ENCODE measurements around the gene TTC13. TPM values are rescaled to one million over a fixed set of nuclear protein-coding genes. Genes with fewer than 3 reads are reported as not detected.

Gene TTC13
- total RNA-seq, 2 experiments from 2014 or later: 13.6 to 16.2 TPM

DNA sequence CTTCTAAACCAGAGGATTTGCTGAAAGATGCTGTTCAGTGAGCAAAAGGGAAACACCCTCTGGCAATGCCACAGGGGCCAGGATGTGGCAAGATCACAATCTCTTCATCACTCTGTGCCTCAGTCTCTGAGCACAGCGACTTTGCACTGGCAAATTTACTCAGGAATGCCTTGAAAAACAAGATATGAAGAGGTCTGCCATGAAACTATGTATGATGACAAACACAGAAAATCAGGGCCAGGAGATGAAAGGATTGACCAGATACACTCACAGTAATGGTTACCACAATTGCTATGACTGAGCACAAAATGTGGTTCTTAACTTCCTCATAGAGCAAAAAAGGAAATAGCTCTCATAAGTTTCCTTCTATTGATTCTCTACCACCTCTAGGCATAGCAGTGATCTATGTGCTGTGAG lies 5.8 kb downstream of the TTC13 start:
- POLR2A ChIA-PET: interaction anchor here (0.6 kb wide), 1 partner anchor 1781 kb away, joined by 3 read pairs; no protein-coding TSS in a partner anchor

DNA sequence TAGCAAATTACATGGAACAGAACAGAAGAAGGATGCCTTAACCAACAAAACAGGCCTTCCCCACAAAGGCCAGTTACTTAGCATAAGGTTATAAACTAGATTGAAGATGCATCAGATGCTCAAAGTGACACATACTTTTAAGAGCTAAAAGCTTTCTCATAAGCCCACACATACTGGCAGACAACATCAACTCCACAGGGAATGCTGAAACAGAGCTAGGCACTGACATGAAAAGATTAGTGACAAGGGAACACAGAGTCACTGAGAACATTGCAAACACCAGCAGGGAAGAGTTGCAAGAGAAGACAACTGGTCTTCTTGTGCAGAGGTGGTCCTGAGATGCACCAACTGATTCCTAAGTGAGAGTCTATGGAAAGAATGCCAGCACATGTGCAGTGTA lies 6.9 kb downstream of the TTC13 start:
- CTCF ChIA-PET: no interaction called here
- no peak overlapping the region for H3K4me3 Mint-ChIP-seq
- intact Hi-C loops (cut with DNase I, micrococcal nuclease): loop anchor here in 1 of 2 experiments (10.0 kb wide), 1 partner anchor 643 kb away; no protein-coding TSS in a partner anchor
- H3K36me3 Mint-ChIP-seq (ENCODE audit: low read depth): peaks cover 13% of the 10 kb centered on the region
- peak overlapping the region; percentile 10 for H3K27ac Mint-ChIP-seq
- H3K27me3 Mint-ChIP-seq: no peaks in the 10 kb centered on the region
- ATAC-seq: no peak
- peaks cover 61% of the 10 kb centered on the region for H3K4me1 Mint-ChIP-seq
- no peak for DNase-seq
- no peaks in the 10 kb centered on the region for H3K9me3 Mint-ChIP-seq (ENCODE audit: low read depth)
- POLR2A ChIA-PET: no interaction called here

More for the DNA sequence above, 5.8 kb downstream of the TTC13 start:
- H3K9me3 Mint-ChIP-seq (ENCODE audit: low read depth): no peaks in the 10 kb centered on the region
- CTCF ChIA-PET: interaction anchor here (0.6 to 1.6 kb wide), 5 partner anchors 14 to 62 kb away, joined by 3 to 4 read pairs (median 3); no protein-coding TSS in a partner anchor
- peak overlapping the region; percentile 89 for H3K27ac Mint-ChIP-seq
- H3K4me1 Mint-ChIP-seq: peaks cover 68% of the 10 kb centered on the region
- H3K4me3 Mint-ChIP-seq: no peak overlapping the region
- H3K36me3 Mint-ChIP-seq (ENCODE audit: low read depth): peaks cover 18% of the 10 kb centered on the region
- DNase-seq (peak; percentile 80), ATAC-seq (peak; percentile 82)
- intact Hi-C loops (cut with DNase I, micrococcal nuclease): loop anchor here in 1 of 2 experiments (10.0 kb wide), 1 partner anchor 642 kb away; no protein-coding TSS in a partner anchor
- H3K27me3 Mint-ChIP-seq: no peaks in the 10 kb centered on the region

DNA sequence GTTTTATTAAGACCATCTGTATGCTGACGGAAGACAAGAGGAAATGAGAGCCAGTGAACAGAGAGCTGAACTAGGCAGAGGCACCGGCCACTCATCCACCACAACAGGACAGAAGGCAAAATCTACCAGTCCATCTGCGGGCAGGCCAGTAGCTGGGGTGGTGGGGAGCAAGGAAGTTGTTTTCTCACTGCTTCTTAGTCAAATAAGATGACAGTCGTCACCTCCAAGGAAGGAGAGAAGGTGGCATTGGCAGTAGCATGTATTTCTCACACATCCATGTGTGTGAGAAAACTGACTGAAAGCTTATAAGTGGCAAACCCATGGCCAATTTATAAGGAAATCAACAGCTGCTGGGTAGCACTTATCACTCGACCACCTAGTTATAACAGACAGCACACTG lies 8.2 kb downstream of the TTC13 start:
- no peak for ATAC-seq
- Mint-ChIP-seq H3K9me3 (ENCODE audit: low read depth) (no peaks in the 10 kb centered on the region), H3K4me3 (no peak overlapping the region), H3K4me1 (peaks cover 50% of the 10 kb centered on the region), H3K36me3 (ENCODE audit: low read depth) (peaks cover 2% of the 10 kb centered on the region), H3K27ac (peak overlapping the region; percentile 4), H3K27me3 (no peaks in the 10 kb centered on the region)
- ChIA-PET POLR2A (interaction anchor here (0.6 kb wide), 1 partner anchor 218 kb away, joined by 5 read pairs; no protein-coding TSS in a partner anchor), CTCF (interaction anchor here (0.6 to 0.7 kb wide), 2 partner anchors 9 to 10 kb away, joined by 3 to 6 read pairs; partner anchors contain the start of genes ARV1 and TTC13)
- intact Hi-C loops (cut with DNase I, micrococcal nuclease): loop anchor here in 1 of 2 experiments (10.0 kb wide), 1 partner anchor 644 kb away; no protein-coding TSS in a partner anchor
- DNase-seq: no peak

DNA sequence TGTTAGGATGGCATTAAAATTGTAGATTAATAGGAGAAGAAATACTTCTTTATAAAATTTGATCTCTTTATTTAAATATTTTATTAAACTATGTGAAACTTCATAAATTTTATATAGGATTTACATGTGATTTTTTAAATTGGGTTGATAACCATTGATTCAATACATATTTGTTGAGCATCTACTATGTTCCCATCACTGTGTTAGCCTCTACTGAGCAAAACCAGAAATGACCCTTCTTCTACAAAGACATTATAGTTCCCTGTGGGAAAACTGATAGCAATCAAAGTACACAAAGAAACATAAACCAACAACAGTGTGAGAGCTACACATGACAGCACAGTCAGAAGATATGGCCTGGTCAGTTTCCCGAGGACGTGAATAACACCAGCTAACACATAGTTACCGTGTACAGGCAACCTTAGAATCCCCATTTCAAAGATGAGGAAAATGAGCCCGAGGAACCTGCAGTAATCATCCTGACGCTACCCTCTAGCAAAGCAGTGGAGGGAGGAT lies 12.2 kb downstream of the TTC13 start:
- intact Hi-C loops (cut with DNase I, micrococcal nuclease): no loop called here
- ATAC-seq (no peak), DNase-seq (no peak)
- H3K9me3 Mint-ChIP-seq (ENCODE audit: low read depth): no peaks in the 10 kb centered on the region
- no peaks in the 10 kb centered on the region for H3K27me3 Mint-ChIP-seq
- H3K36me3 Mint-ChIP-seq (ENCODE audit: low read depth): no peaks in the 10 kb centered on the region
- no peak overlapping the region for H3K27ac Mint-ChIP-seq
- CTCF ChIA-PET: interaction anchor here (1.6 kb wide), 1 partner anchor 8 kb away, joined by 3 read pairs; no protein-coding TSS in a partner anchor
- H3K4me3 Mint-ChIP-seq: no peak overlapping the region
- POLR2A ChIA-PET: no interaction called here
- H3K4me1 Mint-ChIP-seq: peaks cover 35% of the 10 kb centered on the region

DNA sequence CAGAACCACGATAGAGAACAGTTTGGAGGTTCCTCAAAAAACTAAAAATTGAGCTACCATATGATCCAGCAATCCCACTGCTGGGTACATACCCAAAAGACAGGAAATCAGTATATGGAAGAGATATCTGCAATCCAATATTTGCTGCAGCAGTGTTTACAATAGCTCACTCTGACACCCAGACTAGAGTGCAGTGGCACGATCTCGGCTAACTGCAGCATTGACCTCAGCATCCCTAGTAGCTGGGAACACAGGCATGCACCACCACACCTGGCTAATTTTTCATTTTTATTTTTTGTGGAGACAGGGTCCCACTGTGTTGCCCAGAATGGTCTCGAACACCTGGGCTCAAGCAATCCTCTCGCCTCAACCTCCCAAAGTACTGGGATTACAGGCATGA lies 13.1 kb downstream of the TTC13 start:
- CTCF ChIA-PET: interaction anchor here (1.1 kb wide), 1 partner anchor 14 kb away, joined by 5 read pairs; no protein-coding TSS in a partner anchor
- H3K4me1 Mint-ChIP-seq: peaks cover 42% of the 10 kb centered on the region
- peaks cover 3% of the 10 kb centered on the region for H3K36me3 Mint-ChIP-seq (ENCODE audit: low read depth)
- no peak overlapping the region for H3K4me3 Mint-ChIP-seq
- no peaks in the 10 kb centered on the region for H3K9me3 Mint-ChIP-seq (ENCODE audit: low read depth)
- H3K27ac Mint-ChIP-seq: no peak overlapping the region
- no peak for ATAC-seq
- intact Hi-C loops (cut with DNase I, micrococcal nuclease): no loop called here
- no peak for DNase-seq
- POLR2A ChIA-PET: no interaction called here
- H3K27me3 Mint-ChIP-seq: no peaks in the 10 kb centered on the region

DNA sequence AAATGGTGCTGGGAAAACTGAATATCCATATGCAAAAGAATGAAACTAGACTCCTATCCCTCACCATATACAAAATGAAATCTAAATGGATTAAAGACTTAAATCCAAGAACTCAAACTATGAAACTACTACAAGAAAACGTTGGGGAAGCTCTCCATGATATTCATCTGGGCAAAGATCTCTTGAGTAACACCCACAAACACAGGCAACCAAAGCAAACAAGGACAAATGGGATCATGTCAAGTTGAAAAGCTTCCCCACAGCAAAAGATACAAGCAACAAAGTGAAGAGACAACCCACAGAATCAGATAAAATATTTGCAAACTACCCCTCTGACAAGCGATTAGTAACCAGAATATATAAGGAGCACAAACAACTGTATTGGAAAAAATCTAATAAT lies 13.8 kb downstream of the TTC13 start:
- DNase-seq (no peak), ATAC-seq (no peak)
- Mint-ChIP-seq H3K36me3 (ENCODE audit: low read depth) (peaks cover 4% of the 10 kb centered on the region), H3K27ac (no peak overlapping the region), H3K4me3 (no peak overlapping the region), H3K9me3 (ENCODE audit: low read depth) (no peaks in the 10 kb centered on the region), H3K27me3 (no peaks in the 10 kb centered on the region), H3K4me1 (peaks cover 41% of the 10 kb centered on the region)
- intact Hi-C loops (cut with DNase I, micrococcal nuclease): no loop called here
- POLR2A ChIA-PET: no interaction called here
- CTCF ChIA-PET: interaction anchor here (1.1 kb wide), 1 partner anchor 14 kb away, joined by 5 read pairs; no protein-coding TSS in a partner anchor

DNA sequence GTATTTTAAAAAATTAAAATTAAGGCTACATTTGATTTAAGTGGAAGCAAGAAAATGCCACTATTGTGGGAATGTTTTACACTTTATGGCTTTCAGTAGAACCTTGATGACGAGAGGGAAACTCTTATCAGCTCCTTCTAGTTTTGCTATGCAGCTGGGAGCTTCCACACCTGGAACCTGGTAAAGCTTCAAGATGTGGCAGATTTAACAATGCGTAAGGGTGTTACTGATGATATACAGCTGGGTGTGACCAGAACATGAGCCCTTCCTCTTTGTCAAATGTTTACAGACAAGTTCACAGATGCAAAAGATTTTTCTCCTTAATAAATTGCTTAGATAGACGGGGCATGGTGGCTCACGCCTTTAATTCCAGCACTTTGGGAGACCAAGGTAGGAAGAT lies 20.3 kb downstream of the TTC13 start:
- no peak for DNase-seq
- Mint-ChIP-seq H3K27me3 (no peaks in the 10 kb centered on the region), H3K9me3 (ENCODE audit: low read depth) (no peaks in the 10 kb centered on the region), H3K27ac (no peak overlapping the region), H3K4me3 (no peak overlapping the region), H3K36me3 (ENCODE audit: low read depth) (peaks cover 26% of the 10 kb centered on the region), H3K4me1 (peaks cover 20% of the 10 kb centered on the region)
- intact Hi-C loops (cut with DNase I, micrococcal nuclease): no loop called here
- CTCF ChIA-PET: interaction anchor here (0.8 to 1.3 kb wide), 3 partner anchors 8 to 19 kb away, joined by 3 to 4 read pairs (median 3); no protein-coding TSS in a partner anchor
- POLR2A ChIA-PET: no interaction called here
- ATAC-seq: no peak

DNA sequence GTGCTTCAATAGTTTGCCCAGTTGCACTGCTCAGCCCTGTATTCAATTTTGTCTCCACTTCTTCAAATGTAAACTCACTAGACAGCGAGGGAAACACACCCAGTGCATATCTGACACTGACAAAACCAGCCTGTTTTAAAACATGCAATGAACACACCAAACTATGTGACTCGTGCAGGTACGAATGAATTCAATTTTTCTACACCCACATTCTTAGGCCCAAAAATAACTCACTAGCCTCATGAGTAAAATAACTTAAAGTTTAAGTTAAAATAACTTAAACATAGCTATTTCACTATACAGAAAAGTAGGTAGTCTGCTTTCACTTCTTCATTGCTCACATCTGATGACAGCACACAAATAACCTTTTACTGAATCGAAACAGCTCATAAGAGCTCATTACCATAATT lies 21.1 kb downstream of the TTC13 start:
- ATAC-seq: peak; percentile 19
- no peaks in the 10 kb centered on the region for H3K9me3 Mint-ChIP-seq (ENCODE audit: low read depth)
- H3K36me3 Mint-ChIP-seq (ENCODE audit: low read depth): peaks cover 26% of the 10 kb centered on the region

DNA sequence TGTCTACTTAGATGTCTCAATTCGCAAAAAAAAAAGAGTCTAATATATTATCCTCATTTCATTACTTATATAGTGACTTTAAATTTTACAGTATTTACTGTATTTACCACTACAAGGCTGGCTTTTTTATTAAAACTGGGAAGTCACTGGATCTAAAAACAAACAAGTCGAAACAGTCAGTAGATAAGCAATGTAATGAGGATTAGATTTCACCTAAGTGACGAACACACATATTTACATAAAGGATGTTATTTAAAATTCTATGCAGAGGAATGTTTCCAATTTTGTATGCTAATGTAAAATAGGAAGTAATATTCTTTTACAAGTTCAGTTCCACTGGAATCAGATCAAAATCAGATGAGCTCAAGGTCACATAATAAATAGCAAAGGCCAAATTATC lies 28.3 kb downstream of the TTC13 start:
- intact Hi-C loops (cut with DNase I, micrococcal nuclease): no loop called here
- Mint-ChIP-seq H3K27ac (no peak overlapping the region), H3K36me3 (ENCODE audit: low read depth) (peaks cover 15% of the 10 kb centered on the region), H3K9me3 (ENCODE audit: low read depth) (no peaks in the 10 kb centered on the region), H3K4me1 (peaks cover 2% of the 10 kb centered on the region), H3K27me3 (no peaks in the 10 kb centered on the region), H3K4me3 (no peak overlapping the region)
- ATAC-seq (no peak), DNase-seq (no peak)
- ChIA-PET CTCF (interaction anchor here (1.6 kb wide), 1 partner anchor 15 kb away, joined by 5 read pairs; no protein-coding TSS in a partner anchor), POLR2A (no interaction called here)

More for the DNA sequence above, 21.1 kb downstream of the TTC13 start:
- Mint-ChIP-seq H3K27me3 (no peaks in the 10 kb centered on the region), H3K4me1 (peaks cover 15% of the 10 kb centered on the region), H3K4me3 (no peak overlapping the region), H3K27ac (no peak overlapping the region)
- CTCF ChIA-PET: interaction anchor here (0.6 kb wide), 1 partner anchor 64 kb away, joined by 3 read pairs; no protein-coding TSS in a partner anchor
- intact Hi-C loops (cut with DNase I, micrococcal nuclease): no loop called here
- POLR2A ChIA-PET: no interaction called here
- DNase-seq: no peak

DNA sequence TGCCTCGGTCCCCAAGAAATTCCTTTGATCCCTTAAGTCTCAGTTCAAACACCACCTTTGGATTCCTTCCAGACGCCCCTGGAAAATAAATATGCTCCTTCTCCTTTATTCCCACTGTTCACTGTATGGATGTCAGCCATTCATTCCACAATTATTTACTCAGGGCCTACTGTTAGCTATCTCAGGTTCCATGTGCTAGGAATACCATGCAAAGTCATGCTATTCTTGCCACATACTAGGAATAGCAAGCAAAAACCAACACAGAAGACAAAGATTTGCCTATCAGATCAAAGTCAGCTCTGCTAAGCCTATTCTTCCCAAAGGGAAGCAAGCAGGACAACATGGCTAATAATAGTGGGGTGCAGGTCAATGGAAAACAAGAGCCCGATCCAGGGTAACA lies 29.8 kb downstream of the TTC13 start:
- Mint-ChIP-seq H3K27me3 (no peaks in the 10 kb centered on the region), H3K4me3 (no peak overlapping the region), H3K27ac (no peak overlapping the region), H3K4me1 (peaks cover 2% of the 10 kb centered on the region), H3K9me3 (ENCODE audit: low read depth) (no peaks in the 10 kb centered on the region), H3K36me3 (ENCODE audit: low read depth) (peaks cover 13% of the 10 kb centered on the region)
- ATAC-seq: no peak
- intact Hi-C loops (cut with DNase I, micrococcal nuclease): no loop called here
- DNase-seq: no peak
- POLR2A ChIA-PET: no interaction called here
- CTCF ChIA-PET: interaction anchor here (0.7 to 1.3 kb wide), 2 partner anchors 11 to 1488 kb away, joined by 3 to 4 read pairs; no protein-coding TSS in a partner anchor

DNA sequence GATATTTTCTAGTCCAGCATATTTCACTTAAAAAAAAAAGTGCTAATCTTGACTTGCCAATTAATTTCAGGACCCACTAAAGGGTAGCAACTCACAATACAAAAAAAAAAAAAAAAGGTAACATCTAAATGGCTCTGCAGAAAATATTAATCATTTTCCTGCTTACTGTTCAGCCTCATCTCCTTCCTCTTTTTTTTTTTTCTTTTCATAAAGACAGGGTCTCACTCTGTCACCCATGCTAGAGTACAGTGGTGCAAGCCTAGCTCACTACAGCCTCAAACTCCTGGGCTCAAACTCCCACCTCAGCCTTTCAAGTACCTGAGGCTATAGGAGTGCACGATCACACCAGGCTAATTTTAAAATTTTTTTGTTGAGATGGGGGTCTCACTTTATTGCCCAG lies 30.4 kb downstream of the TTC13 start:
- Mint-ChIP-seq H3K36me3 (ENCODE audit: low read depth) (peaks cover 10% of the 10 kb centered on the region), H3K27ac (no peak overlapping the region)

DNA sequence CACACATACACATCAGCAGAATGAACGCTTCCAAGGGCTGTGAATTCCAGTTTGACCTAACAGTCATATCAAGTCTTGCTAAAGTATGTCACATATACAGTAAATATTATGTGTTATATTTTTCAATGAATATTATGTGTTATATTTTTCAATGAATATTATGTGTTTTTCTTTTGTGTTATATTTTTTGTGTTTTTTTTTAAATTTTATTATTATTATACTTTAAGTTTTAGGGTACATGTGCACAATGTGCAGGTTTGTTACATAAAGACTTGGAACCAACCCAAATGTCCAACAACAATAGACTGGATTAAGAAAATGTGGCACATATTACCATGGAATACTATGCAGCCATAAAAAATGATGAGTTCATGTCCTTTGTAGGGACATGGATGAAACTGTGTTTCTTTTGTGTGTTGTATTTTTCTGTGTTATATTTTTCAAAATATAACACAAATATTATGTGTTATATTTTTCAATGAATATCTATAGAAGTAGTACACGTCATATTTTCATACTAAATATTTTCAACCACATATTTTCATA lies 35.5 kb downstream of the TTC13 start:
- Mint-ChIP-seq H3K27me3 (no peaks in the 10 kb centered on the region), H3K36me3 (ENCODE audit: low read depth) (peaks cover 8% of the 10 kb centered on the region), H3K4me1 (peaks cover 1% of the 10 kb centered on the region), H3K4me3 (no peak overlapping the region), H3K27ac (no peak overlapping the region), H3K9me3 (ENCODE audit: low read depth) (no peaks in the 10 kb centered on the region)
- intact Hi-C loops (cut with DNase I, micrococcal nuclease): no loop called here
- POLR2A ChIA-PET: no interaction called here
- no peak for ATAC-seq
- DNase-seq: no peak
- CTCF ChIA-PET: no interaction called here

More for the DNA sequence above, 30.4 kb downstream of the TTC13 start:
- no peak for DNase-seq
- Mint-ChIP-seq H3K4me3 (no peak overlapping the region), H3K4me1 (peaks cover 2% of the 10 kb centered on the region), H3K9me3 (ENCODE audit: low read depth) (no peaks in the 10 kb centered on the region), H3K27me3 (no peaks in the 10 kb centered on the region)
- POLR2A ChIA-PET: no interaction called here
- CTCF ChIA-PET: interaction anchor here (0.7 to 1.3 kb wide), 2 partner anchors 12 to 1487 kb away, joined by 3 to 4 read pairs; no protein-coding TSS in a partner anchor
- no peak for ATAC-seq
- intact Hi-C loops (cut with DNase I, micrococcal nuclease): no loop called here

Data from activated CD4-positive, alpha-beta T cell treated with anti-CD3 and anti-CD28 coated beads for 36 hours (primary cell).